Stimulated activated CD8-positive, alpha-beta memory T cell treated with anti-CD3 and anti-CD28 coated beads, Interleukin-15, amount 100 ng/mL, for 24 hours (primary cell): Measurements from ENCODE around the gene FBN1.

ENCODE experiments used
- DNase-seq: peaks from one replicate; pipeline ENCODE4 v3.0.0-alpha.2; 2020; ENCODE audit warnings: low read depth

The FBN1 gene

GRCh38 chr15:48652510-48653076 lies 7.1 kb upstream of the FBN1 start:
- DNase-seq: no peak

GRCh38 chr15:48650931-48651330 lies 5.4 kb upstream of the FBN1 start:
- DNase-seq: no peak

- DNase-seq: no peak
These were observed 2.5 kb upstream of the FBN1 start for GRCh38 chr15:48647962-48648361.

- no peak for DNase-seq
These were observed 822 bp upstream of the FBN1 start for GRCh38 chr15:48646331-48646730.

- no peak for DNase-seq
These were observed 517 bp downstream of the FBN1 start for GRCh38 chr15:48644827-48645557.

- no peak for DNase-seq
These were observed 1.1 kb downstream of the FBN1 start for GRCh38 chr15:48644467-48644826.

GRCh38 chr15:48643776-48644466 lies 1.6 kb downstream of the FBN1 start:
- DNase-seq: no peak

GRCh38 chr15:48643206-48643605 lies 2.3 kb downstream of the FBN1 start:
- DNase-seq: no peak

- DNase-seq: no peak
These were observed 2.7 kb downstream of the FBN1 start for GRCh38 chr15:48642795-48643194.

GRCh38 chr15:48641416-48641815 lies 4.1 kb downstream of the FBN1 start:
- DNase-seq: no peak

GRCh38 chr15:48638963-48639362 lies 6.5 kb downstream of the FBN1 start:
- no peak for DNase-seq

GRCh38 chr15:48637639-48638038 lies 7.9 kb downstream of the FBN1 start:
- no peak for DNase-seq

GRCh38 chr15:48636511-48636910 lies 9.0 kb downstream of the FBN1 start:
- DNase-seq: no peak

GRCh38 chr15:48634893-48635292 lies 10.6 kb downstream of the FBN1 start:
- DNase-seq: no peak

GRCh38 chr15:48634096-48634495 lies 11.4 kb downstream of the FBN1 start:
- DNase-seq: no peak

GRCh38 chr15:48632651-48633050 lies 12.9 kb downstream of the FBN1 start:
- DNase-seq: no peak

GRCh38 chr15:48631176-48631770 lies 14.2 kb downstream of the FBN1 start:
- DNase-seq: no peak

GRCh38 chr15:48630245-48630644 lies 15.3 kb downstream of the FBN1 start:
- no peak for DNase-seq

- DNase-seq: no peak
These were observed 16.7 kb downstream of the FBN1 start for GRCh38 chr15:48628832-48629231.

- no peak for DNase-seq
These were observed 18.1 kb downstream of the FBN1 start for GRCh38 chr15:48627260-48627940.

GRCh38 chr15:48625126-48625525 lies 20.4 kb downstream of the FBN1 start:
- DNase-seq: no peak

GRCh38 chr15:48624700-48625099 lies 20.8 kb downstream of the FBN1 start:
- no peak for DNase-seq

GRCh38 chr15:48623456-48623855 lies 22.1 kb downstream of the FBN1 start:
- no peak for DNase-seq
